NCI-H524 treated with DMSO at 0.1 percent for 48 hours (cell line): ENCODE results near the gene RHCE.
"Not testable (repeated sequence)": the region's sequence is repeated elsewhere in the genome, so short reads cannot be mapped to it uniquely, and the experiment has no call there.

Source experiments
- DNase-seq: peaks from one replicate; lab custom pipeline; 2025; lab: John Stamatoyannopoulos, UW

Gene RHCE

GRCh38 chr1:25342846-25343245, 77.8 kb downstream of the RHCE start:
- no peak for DNase-seq

DNA sequence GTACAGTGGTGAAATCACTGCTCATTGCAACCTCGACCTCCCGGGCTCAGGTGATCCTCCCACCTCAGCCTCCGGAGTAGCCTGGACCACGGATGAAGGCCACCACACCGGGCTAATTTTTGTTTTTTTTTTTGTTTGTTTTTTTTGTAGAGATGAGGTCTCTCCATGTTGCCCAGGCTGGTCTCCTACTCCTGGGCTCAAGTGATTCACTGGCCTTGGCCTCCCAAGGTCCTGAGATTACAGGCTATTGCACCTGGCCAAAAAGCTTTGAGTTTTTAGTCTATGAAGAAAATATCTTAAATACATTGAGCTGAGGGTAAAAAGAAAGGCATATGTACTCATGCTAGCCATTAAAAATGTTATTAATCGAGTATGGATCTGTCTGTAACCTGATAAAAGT, 78.9 kb downstream of the RHCE start:
- DNase-seq, result no peak

GRCh38 chr1:25338986-25339385, 81.6 kb downstream of the RHCE start:
- DNase-seq, result no peak

GRCh38 chr1:25338188-25338981, 82.2 kb downstream of the RHCE start, which contains the start of gene TMEM50A:
Gene TMEM50A, plus strand, starts transcription at chr1:25338334. Its CDS starts 2,153 bp downstream, at chr1:25340487.
- DNase-seq, result peak; percentile 45

DNA sequence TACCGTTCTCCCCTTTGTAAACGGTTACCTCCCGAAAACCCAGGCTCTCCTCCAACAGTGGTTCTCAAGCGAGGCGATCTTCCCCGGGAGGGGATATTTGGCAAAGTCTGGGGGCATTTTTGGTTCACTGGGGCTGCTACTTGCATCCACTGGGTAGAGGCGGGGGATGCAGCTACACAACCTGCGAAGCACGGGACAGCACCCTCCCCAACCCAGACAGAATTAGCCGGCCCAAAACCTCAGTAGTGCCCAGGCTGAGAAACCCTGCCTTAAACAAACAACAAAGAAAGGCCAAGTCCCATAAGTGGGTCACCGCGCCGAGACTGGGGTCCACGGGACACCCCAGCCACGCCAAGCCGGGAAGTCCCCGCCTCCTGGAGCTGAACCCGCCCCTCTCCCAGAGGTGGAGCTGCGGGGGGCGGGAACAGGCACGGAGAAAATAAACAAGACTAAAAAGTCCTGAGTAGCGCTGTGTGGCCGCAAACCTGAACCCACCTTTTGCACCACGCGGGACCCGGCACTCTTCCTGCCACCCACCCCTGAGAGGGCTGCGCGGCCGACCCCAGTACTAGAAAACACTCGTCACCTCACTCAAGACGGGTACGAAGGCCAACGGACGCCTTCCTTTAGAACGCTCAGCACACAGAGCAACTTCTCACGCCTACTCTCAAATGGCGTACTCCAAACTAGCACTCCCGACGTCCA, 83.0 kb downstream of the RHCE start:
- DNase-seq, result not testable (repeated sequence)

- not testable (repeated sequence) for DNase-seq
These were observed 83.7 kb downstream of the RHCE start for GRCh38 chr1:25336922-25337354.

GRCh38 chr1:25329950-25330349, 90.7 kb downstream of the RHCE start:
- DNase-seq, result not testable (repeated sequence)

DNA sequence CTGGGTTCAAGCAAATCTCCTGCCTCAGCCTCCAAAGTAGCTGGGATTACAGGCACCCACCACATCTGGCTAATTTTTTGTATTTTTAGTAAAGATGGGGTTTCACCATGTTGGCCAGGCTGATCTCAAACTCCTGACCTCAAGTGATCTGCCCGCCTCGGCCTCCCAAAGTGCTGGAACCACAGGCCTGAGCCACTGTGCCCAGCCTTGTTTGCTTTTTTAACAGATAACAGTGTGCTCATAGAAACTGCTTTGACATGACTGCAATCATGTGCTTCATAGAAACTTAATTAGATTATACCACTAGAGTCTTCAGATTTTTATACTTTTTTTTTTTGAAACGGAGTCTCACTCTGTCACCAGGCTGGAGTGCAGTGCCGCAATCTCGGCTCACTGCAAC, 91.3 kb downstream of the RHCE start:
- not testable (repeated sequence) for DNase-seq

GRCh38 chr1:25328791-25329185, 91.8 kb downstream of the RHCE start:
- DNase-seq, result not testable (repeated sequence)

DNA sequence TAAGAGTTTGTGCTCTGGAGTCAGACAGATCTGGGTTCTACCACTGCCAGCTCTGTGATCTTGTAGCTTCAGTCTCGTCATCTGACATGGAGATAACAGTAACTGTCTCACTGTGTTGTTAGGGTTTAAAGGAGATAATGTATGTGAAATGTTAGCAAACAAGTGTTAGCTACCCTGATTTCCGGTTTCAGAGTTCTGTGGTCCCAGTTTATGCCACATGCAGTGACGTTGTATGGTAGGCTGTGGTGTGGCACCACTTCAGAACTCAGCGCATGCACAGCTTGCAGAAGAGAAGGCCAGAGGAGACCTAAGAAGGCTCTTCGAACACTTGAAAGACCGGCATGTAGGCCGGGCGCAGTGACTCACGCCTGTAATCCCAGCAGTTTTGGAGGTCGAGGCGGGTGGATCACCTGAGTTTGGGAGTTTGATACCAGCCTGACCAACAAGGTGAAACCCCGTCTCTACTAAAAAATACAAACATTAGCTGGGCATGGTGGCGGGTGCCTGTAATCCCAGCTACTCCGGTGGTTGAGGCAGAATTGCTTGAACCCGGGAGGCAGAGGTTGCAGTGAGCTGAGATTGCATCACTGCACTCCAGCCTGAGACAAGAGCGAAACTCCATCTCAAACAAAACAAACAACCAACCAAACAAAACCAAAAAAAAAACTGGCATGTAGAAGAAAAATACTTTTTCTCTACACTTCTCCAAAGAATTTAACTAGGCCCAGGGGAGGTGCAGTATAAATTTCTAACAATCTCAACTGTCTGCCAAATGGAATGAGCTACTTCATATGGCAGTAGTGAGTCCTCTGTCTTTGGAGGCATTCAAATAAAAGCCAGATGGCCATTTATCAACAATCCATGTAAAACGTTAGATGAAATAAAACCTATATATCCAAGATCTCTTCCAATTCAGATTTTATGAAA, 92.5 kb downstream of the RHCE start:
- not testable (repeated sequence) for DNase-seq

GRCh38 chr1:25324407-25324806, 96.2 kb downstream of the RHCE start:
- DNase-seq, result not testable (repeated sequence)

- not testable (repeated sequence) for DNase-seq
These were observed 98.5 kb downstream of the RHCE start for GRCh38 chr1:25322127-25322526.

GRCh38 chr1:25320314-25320938, 100.2 kb downstream of the RHCE start:
- DNase-seq, result not testable (repeated sequence)

- DNase-seq, result not testable (repeated sequence)
These were observed 107.7 kb downstream of the RHCE start for GRCh38 chr1:25312806-25313470.
